OCI-LY7 (cell line): ENCODE data around the gene IGF2BP2.

Source experiments
- CTCF ChIP-seq: fragments of 200-600 bp; sonication (generic); conservative IDR thresholded peaks from 2 replicates; pipeline ENCODE4 v1.5.1; 2014; ENCODE audit warnings: mild to moderate bottlenecking, antibody characterized with exemption, low read length, moderate library complexity, mixed read lengths
- EZH2phosphoT487 ChIP-seq: fragments of 200-600 bp; sonication (generic); IDR thresholded peaks from 2 replicates; pipeline ENCODE4 v1.6.1; 2018; ENCODE audit warnings: low read depth, borderline replicate concordance, mild to moderate bottlenecking, mixed run types, antibody characterized with exemption, low read length, moderate library complexity, mixed read lengths

- peak; percentile 76 for TF ChIP-seq CTCF
- no peak for TF ChIP-seq EZH2phosphoT487
Observed at GRCh38 chr3:185733980-185734724, 90.7 kb downstream of the IGF2BP2 start.
